Left lung (tissue), 10 donors: ENCODE results near the gene RAB35. TPM values are rescaled to one million over a fixed set of nuclear protein-coding genes. Genes with fewer than 3 reads are reported as not detected.

Experiments used
- ATAC-seq: fragments of 200-7000 bp; cut with Tn5 transposase; one replicate; pipeline ENCODE4 v1.9.1; 2020; ENCODE audit warnings: moderate library complexity
- DNase-seq, 4 donors: peaks; one replicate each; pipeline ENCODE4 v3.0.0-alpha.2; 2013 to 2020
- H3K27ac ChIP-seq, 2 donors: fragments of 200-600 bp; sonication (generic) in 1 of 2; one replicate each; pipeline versions ENCODE4 v1.5.0 to v1.8.0; 2020 to 2021
- H3K27me3 ChIP-seq, 2 donors: fragments of 200-600 bp; sonication (generic) in 1 of 2; one replicate each; pipeline versions ENCODE4 v1.5.0 to v1.8.0; 2020 to 2021
- H3K36me3 ChIP-seq, 2 donors: fragments of 200-600 bp; sonication (generic) in 1 of 2; one replicate each; pipeline versions ENCODE4 v1.5.0 to v1.8.0; 2020 to 2021
- H3K4me1 ChIP-seq, 2 donors: fragments of 200-600 bp; one replicate each; pipeline ENCODE4 v1.8.0; 2021
- H3K4me3 ChIP-seq, 2 donors: fragments of 200-600 bp; sonication (generic) in 1 of 2; one replicate each; pipeline versions ENCODE4 v1.5.0 to v1.8.0; 2020 to 2021; ENCODE audit warnings: mild to moderate bottlenecking in 1 of 2
- H3K9me3 ChIP-seq, 2 donors: fragments of 200-600 bp; sonication (generic) in 1 of 2; one replicate each; pipeline versions ENCODE4 v1.5.0 to v1.8.0; 2020 to 2021
- CTCF ChIP-seq, 2 donors: fragments of 200-600 bp; sonication (generic) in 1 of 2; IDR thresholded peaks; one replicate each; pipeline versions ENCODE4 v1.5.0 to v1.8.0; 2021; ENCODE audit warnings: antibody characterized with exemption in 2 of 2
- intact Hi-C, 2 donors: fragments of 100-400 bp; cut with DNase I; formaldehyde crosslinking; loops; one replicate each; pipeline versions ENCODE4 v1.11.2 to v1.14.2; 2022
- polyA plus RNA-seq, 6 donors: library from polyadenylated mRNA; unstranded; fragments of 120-200 nt; gene quantifications; one replicate each; pipeline ENCODE4 v1.2.1, GENCODE V29; 2013; ENCODE audit not compliant: insufficient read length in 6 of 6
- total RNA-seq, 2 donors: library from RNA; stranded (reverse); fragmentation: NEBNext Ultra II Directional; extraction: Animal tissue kit (Norgen Biotek cat#: 25700); gene quantifications; one replicate each; pipeline ENCODE4 v1.2.1, GENCODE V29; 2021
- donor health status: DM: no; HTN: yes; CAD: no.
- donor health status: DM: no; HTN: no; CAD: no.

The RAB35 gene
- total and polyA plus RNA-seq, 8 donors = 35.1 to 54.2 (median 39.2) TPM

- H3K27ac ChIP-seq = no peak overlapping the region
- H3K27me3 ChIP-seq = no peaks in the 10 kb centered on the region
- no peak overlapping the region for H3K4me3 ChIP-seq
- H3K9me3 ChIP-seq = no peaks in the 10 kb centered on the region
- no peak for TF ChIP-seq CTCF (IDR thresholded peaks at IDR 0.05)
- DNase-seq (no peak), ATAC-seq (no peak)
- H3K4me1 ChIP-seq = no peaks in the 10 kb centered on the region
- intact Hi-C loops = no loop called here
- H3K36me3 ChIP-seq = no peaks in the 10 kb centered on the region
These were observed 55.8 kb downstream of the RAB35 start for GRCh38 chr12:120060717-120061116.

DNA sequence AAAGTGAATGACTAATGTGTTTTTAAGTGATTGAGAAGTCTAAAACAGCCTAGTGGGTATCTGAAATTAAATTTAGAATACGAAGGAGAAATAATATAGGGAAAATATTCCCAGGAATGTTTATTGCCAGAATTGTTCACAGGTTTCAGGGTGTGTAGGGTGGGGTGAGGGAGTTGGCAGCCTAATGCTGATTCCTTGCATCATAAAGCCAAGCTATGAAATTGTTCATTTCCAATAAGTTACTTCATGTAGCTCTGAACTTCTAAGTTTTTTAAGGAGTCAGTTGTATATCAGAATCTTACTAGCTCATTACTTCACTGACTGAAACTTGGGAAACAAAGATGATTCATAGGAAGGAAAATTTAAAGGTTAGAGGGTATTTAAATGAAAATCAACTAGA is 56.4 kb downstream of the RAB35 start:
- TF ChIP-seq CTCF (IDR thresholded peaks at IDR 0.05) = no peak
- ATAC-seq = no peak
- H3K4me3 ChIP-seq = no peak overlapping the region
- no peak for DNase-seq
- no peaks in the 10 kb centered on the region for H3K9me3 ChIP-seq
- intact Hi-C loops = no loop called here
- H3K4me1 ChIP-seq = no peaks in the 10 kb centered on the region
- H3K27me3 ChIP-seq = no peaks in the 10 kb centered on the region
- no peak overlapping the region for H3K27ac ChIP-seq
- H3K36me3 ChIP-seq = no peaks in the 10 kb centered on the region

- intact Hi-C loops = no loop called here
- no peaks in the 10 kb centered on the region for H3K9me3 ChIP-seq
- no peak for ATAC-seq
- no peaks in the 10 kb centered on the region for H3K27me3 ChIP-seq
- no peaks in the 10 kb centered on the region for H3K4me1 ChIP-seq
- DNase-seq = no peak
- H3K36me3 ChIP-seq = no peaks in the 10 kb centered on the region
- TF ChIP-seq CTCF (IDR thresholded peaks at IDR 0.05) = no peak
- H3K4me3 ChIP-seq = no peak overlapping the region
- H3K27ac ChIP-seq = no peak overlapping the region
These were observed 59.8 kb downstream of the RAB35 start for GRCh38 chr12:120056739-120057138.

GRCh38 chr12:120055231-120056000 is 61.1 kb downstream of the RAB35 start:
- ATAC-seq = peak; percentile 69
- no peak for DNase-seq
- Histone ChIP-seq H3K9me3 (no peaks in the 10 kb centered on the region), H3K36me3 (no peaks in the 10 kb centered on the region), H3K27me3 (no peaks in the 10 kb centered on the region), H3K27ac (peak overlapping the region; percentile 11 to 50), H3K4me1 (no peaks in the 10 kb centered on the region), H3K4me3 (no peak overlapping the region)
- intact Hi-C loops = no loop called here
- no peak for TF ChIP-seq CTCF (IDR thresholded peaks at IDR 0.05)

DNA sequence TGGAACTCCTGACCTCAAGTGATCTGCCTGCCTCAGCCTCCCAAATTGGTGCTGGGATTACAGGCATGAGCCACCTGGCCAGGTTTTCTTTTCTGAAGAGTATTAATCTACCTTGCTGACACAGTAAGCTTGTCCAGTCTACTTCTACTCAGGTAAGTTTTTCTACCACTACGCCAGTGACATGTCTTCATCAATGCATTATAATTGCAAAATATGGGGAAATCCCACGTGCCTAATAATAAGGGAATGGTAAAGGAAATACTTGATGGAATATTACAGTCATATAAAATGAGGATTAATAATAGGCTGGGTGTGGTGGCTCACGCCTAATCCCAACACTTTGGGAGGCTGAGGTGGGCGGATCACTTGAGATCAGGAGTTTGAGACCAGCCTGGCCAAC is 62.3 kb downstream of the RAB35 start:
- Histone ChIP-seq H3K36me3 (no peaks in the 10 kb centered on the region), H3K27ac (no peak overlapping the region), H3K4me1 (no peaks in the 10 kb centered on the region), H3K9me3 (no peaks in the 10 kb centered on the region), H3K4me3 (no peak overlapping the region), H3K27me3 (no peaks in the 10 kb centered on the region)
- DNase-seq = no peak
- TF ChIP-seq CTCF (IDR thresholded peaks at IDR 0.05) = no peak
- intact Hi-C loops = no loop called here
- ATAC-seq = no peak
